H1 (cell line): ENCODE measurements around the gene SMIM28. TPM values are rescaled to one million over a fixed set of nuclear protein-coding genes. Genes with fewer than 3 reads are reported as not detected.

Source experiments
- CTCF ChIA-PET: fragments of 300-600 bp; sonication (Branson Sonifier 250); formaldehyde crosslinking; loops from one replicate; lab custom pipeline; 2021; ENCODE audit not compliant: partially characterized antibody; lab: Charles Lee
- POLR2A ChIA-PET: fragments of 300-600 bp; sonication (Branson Sonifier 250); formaldehyde crosslinking; loops from one replicate; lab custom pipeline; 2021; ENCODE audit warnings: inconsistent platforms; ENCODE audit not compliant: partially characterized antibody; lab: Charles Lee
- DNase-seq, 2 experiments: peaks; one replicate each; pipeline versions ENCODE4 v3.0.0 to v3.0.0-alpha.2; 2010 to 2022; ENCODE audit warnings: low spot score in 2 of 2, low read depth in 1 of 2, mixed read lengths in 1 of 2
- FAIRE-seq: peaks from 2 replicates; lab custom pipeline; 2011; peaks lifted over from hg19 to GRCh38; lab: Jason Lieb, UNC
- H2AFZ ChIP-seq: 2 replicates; pipeline ENCODE4 v1.8.1; 2012; ENCODE audit warnings: low read length, inconsistent platforms
- H2AK5ac ChIP-seq: 2 replicates; pipeline ENCODE4 v1.6.1; 2013; ENCODE audit warnings: low read depth, low read length
- H2BK120ac ChIP-seq: replicated peaks from 2 replicates; pipeline ENCODE3; 2013; ENCODE audit warnings: low read depth, low read length, inconsistent platforms
- H2BK12ac ChIP-seq: 2 replicates; pipeline ENCODE4 v1.6.1; 2013; ENCODE audit warnings: low read depth, low read length
- H2BK15ac ChIP-seq: 2 replicates; pipeline ENCODE4 v1.6.1; 2013; ENCODE audit warnings: low read length
- H2BK20ac ChIP-seq: 2 replicates; pipeline ENCODE4 v1.6.1; 2013; ENCODE audit warnings: low read length
- H2BK5ac ChIP-seq: 2 replicates; pipeline ENCODE4 v1.6.1; 2013; ENCODE audit warnings: low read depth, low read length
- H3K14ac ChIP-seq: 2 replicates; pipeline ENCODE4 v1.6.1; 2013; ENCODE audit warnings: inconsistent platforms; ENCODE audit not compliant: insufficient read length
- H3K18ac ChIP-seq: 2 replicates; pipeline ENCODE4 v1.6.1; 2013; ENCODE audit warnings: low read length; ENCODE audit errors: extremely low read depth
- H3K23ac ChIP-seq: 2 replicates; pipeline ENCODE4 v1.6.1; 2013; ENCODE audit warnings: inconsistent platforms; ENCODE audit not compliant: insufficient read length
- H3K23me2 ChIP-seq: 2 replicates; pipeline ENCODE4 v1.6.1; 2013; ENCODE audit warnings: low read depth, low read length
- H3K27ac ChIP-seq: 2 replicates; pipeline ENCODE4 v1.6.1; 2011; ENCODE audit warnings: low read depth, low read length, inconsistent platforms
- H3K27me3 ChIP-seq, 4 experiments: replicated peaks in 1 of 4; 1 replicate in 1 of 4; 2 replicates in 3 of 4; pipeline versions ENCODE4 v1.6.1 to v1.8.1; 2011 to 2013; ENCODE audit warnings: low read length in 3 of 4, mild to moderate bottlenecking in 3 of 4, inconsistent platforms in 2 of 4, mixed read lengths in 2 of 4, moderate library complexity in 1 of 4; ENCODE audit not compliant: control insufficient read depth in 3 of 4, insufficient read depth in 3 of 4; ENCODE audit errors: extremely low read depth in 1 of 4
- H3K36me3 ChIP-seq, 4 experiments: 2 replicates each; pipeline versions ENCODE4 v1.6.1 to v1.8.1; 2011 to 2013; ENCODE audit warnings: mild to moderate bottlenecking in 4 of 4, low read length in 3 of 4, moderate library complexity in 2 of 4, control low read depth in 1 of 4, inconsistent platforms in 1 of 4; ENCODE audit not compliant: insufficient read depth in 4 of 4, control insufficient read depth in 2 of 4
- H3K4ac ChIP-seq: replicated peaks from 2 replicates; pipeline ENCODE3; 2013; ENCODE audit warnings: low read length, low read depth, mixed read lengths, inconsistent platforms; ENCODE audit not compliant: insufficient read length
- H3K4me1 ChIP-seq, 4 experiments: replicated peaks in 1 of 4; 1 replicate in 1 of 4; 2 replicates in 3 of 4; pipeline versions ENCODE4 v1.6.1 to v1.8.1; 2011 to 2013; ENCODE audit warnings: low read length in 3 of 4, inconsistent platforms in 2 of 4, mixed read lengths in 1 of 4; ENCODE audit not compliant: insufficient read depth in 4 of 4, control insufficient read depth in 3 of 4
- H3K4me2 ChIP-seq, 2 experiments: 2 replicates each; pipeline versions ENCODE4 v1.6.1 to v1.8.1; 2011 to 2013; ENCODE audit warnings: low read depth in 2 of 2, low read length in 2 of 2, control low read depth in 1 of 2, inconsistent platforms in 1 of 2, mild to moderate bottlenecking in 1 of 2; ENCODE audit not compliant: insufficient read depth in 1 of 2
- H3K4me3 ChIP-seq, 4 experiments: fragments of 200-600, 300-600 bp in 1 of 4; sonication (generic), shearing (Covaris generic), sonication (Bioruptor Twin) in 1 of 4; 2 replicates each; pipeline versions ENCODE4 v1.5.1 to v1.8.1; 2011 to 2016; ENCODE audit warnings: low read length in 4 of 4, low read depth in 3 of 4, control low read depth in 2 of 4, inconsistent platforms in 2 of 4, mild to moderate bottlenecking in 2 of 4, mixed read lengths in 1 of 4, moderate library complexity in 1 of 4; ENCODE audit not compliant: insufficient read depth in 2 of 4; ENCODE audit errors: extremely low read depth in 1 of 4
- H3K56ac ChIP-seq: replicated peaks from 2 replicates; pipeline ENCODE3; 2013; ENCODE audit warnings: low read depth, mild to moderate bottlenecking, mixed read lengths, low read length, inconsistent platforms; ENCODE audit not compliant: insufficient read length
- H3K79me1 ChIP-seq: 2 replicates; pipeline ENCODE4 v1.6.1; 2013; ENCODE audit warnings: low read depth, low read length, control low read depth
- H3K79me2 ChIP-seq, 2 experiments: 2 replicates each; pipeline versions ENCODE4 v1.6.1 to v1.8.1; 2012 to 2013; ENCODE audit warnings: low read length in 2 of 2, mild to moderate bottlenecking in 2 of 2, inconsistent platforms in 1 of 2; ENCODE audit not compliant: insufficient read depth in 2 of 2, control insufficient read depth in 1 of 2
- H3K9ac ChIP-seq, 4 experiments: replicated peaks in 1 of 4; 1 replicate in 1 of 4; 2 replicates in 3 of 4; pipeline versions ENCODE4 v1.6.1 to v1.8.1; 2011 to 2013; ENCODE audit warnings: low read depth in 3 of 4, low read length in 3 of 4, control low read depth in 2 of 4, mild to moderate bottlenecking in 2 of 4, moderate library complexity in 2 of 4, inconsistent platforms in 1 of 4; ENCODE audit errors: extremely low read depth in 1 of 4
- H3K9me3 ChIP-seq, 2 experiments: 2 replicates each; pipeline versions ENCODE4 v1.6.1 to v1.8.1; 2012 to 2013; ENCODE audit warnings: mild to moderate bottlenecking in 2 of 2, moderate library complexity in 2 of 2, control low read depth in 1 of 2, inconsistent platforms in 1 of 2, low read depth in 1 of 2, low read length in 1 of 2, mixed read lengths in 1 of 2; ENCODE audit not compliant: insufficient read depth in 2 of 2
- H4K20me1 ChIP-seq, 2 experiments: replicated peaks in 1 of 2; 2 replicates each; pipeline versions ENCODE3 to v1.8.1; 2011 to 2013; ENCODE audit warnings: inconsistent platforms in 2 of 2, low read length in 2 of 2, mild to moderate bottlenecking in 1 of 2; ENCODE audit not compliant: insufficient read depth in 2 of 2, control insufficient read depth in 1 of 2
- H4K5ac ChIP-seq: 2 replicates; pipeline ENCODE4 v1.6.1; 2013; ENCODE audit warnings: low read length, low read depth, mixed read lengths, inconsistent platforms; ENCODE audit not compliant: insufficient read length
- H4K8ac ChIP-seq: 2 replicates; pipeline ENCODE4 v1.8.0; 2013; ENCODE audit warnings: mild to moderate bottlenecking, moderate library complexity, low read length, inconsistent platforms; ENCODE audit not compliant: insufficient read depth; ENCODE audit errors: extremely low read depth
- H4K91ac ChIP-seq: replicated peaks from 2 replicates; pipeline ENCODE3; 2013; ENCODE audit warnings: low read length, mixed read lengths, inconsistent platforms; ENCODE audit not compliant: insufficient read length
- CBX8 ChIP-seq: fragments of 300-800, 300-1000 bp; sonication (generic); IDR thresholded peaks from 2 replicates; pipeline ENCODE4 v1.7.1; 2016; ENCODE audit warnings: low read depth, low read length, borderline replicate concordance
- CTBP2 ChIP-seq: IDR thresholded peaks from 2 replicates; pipeline ENCODE4 v1.7.0; 2011; ENCODE audit warnings: borderline replicate concordance, mild to moderate bottlenecking, moderate library complexity, mixed read lengths, low read length; ENCODE audit not compliant: insufficient read depth, insufficient read length
- KDM4A ChIP-seq: IDR thresholded peaks from one replicate; pipeline ENCODE4 v1.7.1; 2012; ENCODE audit warnings: low read depth, mild to moderate bottlenecking, moderate library complexity, low read length, inconsistent platforms; ENCODE audit not compliant: severe bottlenecking
- NANOG ChIP-seq: IDR thresholded peaks from 2 replicates; pipeline ENCODE4 v1.6.1; 2011; ENCODE audit warnings: low read length, low read depth, mild to moderate bottlenecking, inconsistent platforms; ENCODE audit not compliant: insufficient read depth, poor library complexity, severe bottlenecking
- PHF8 ChIP-seq: fragments of 200-600 bp; sonication (generic); conservative IDR thresholded peaks from 2 replicates; pipeline ENCODE4 v1.7.1; 2012; ENCODE audit warnings: low read depth, mild to moderate bottlenecking, inconsistent platforms, low read length, moderate library complexity
- POU5F1 ChIP-seq: IDR thresholded peaks from 2 replicates; pipeline ENCODE4 v1.6.1; 2011; ENCODE audit warnings: low read depth, mild to moderate bottlenecking, low read length, moderate library complexity
- RAD21 ChIP-seq, 2 experiments: IDR thresholded peaks in 1 of 2; conservative IDR thresholded peaks in 1 of 2; 2 replicates each; pipeline ENCODE4 v1.6.1; 2011; ENCODE audit warnings: low read depth in 2 of 2, low read length in 2 of 2, improper control_type of control experiment in 1 of 2, inconsistent platforms in 1 of 2, mild to moderate bottlenecking in 1 of 2, moderate library complexity in 1 of 2
- RBBP5 ChIP-seq: IDR thresholded peaks from 2 replicates; pipeline ENCODE4 v1.7.1; 2012; ENCODE audit warnings: low read depth, mild to moderate bottlenecking, inconsistent platforms, low read length, moderate library complexity, borderline replicate concordance
- SIN3A ChIP-seq, 2 experiments: IDR thresholded peaks in 1 of 2; conservative IDR thresholded peaks in 1 of 2; 2 replicates each; pipeline ENCODE4 v1.6.1; 2011 to 2012; ENCODE audit warnings: low read length in 2 of 2, improper control_type of control experiment in 1 of 2, low read depth in 1 of 2, mild to moderate bottlenecking in 1 of 2
- SP4 ChIP-seq: IDR thresholded peaks from 2 replicates; pipeline ENCODE4 v1.6.1; 2012; ENCODE audit warnings: low read length, inconsistent platforms
- TAF7 ChIP-seq: optimal IDR thresholded peaks from 2 replicates; pipeline ENCODE3; 2011; ENCODE audit warnings: low read depth, mild to moderate bottlenecking, inconsistent platforms, low read length, moderate library complexity, borderline replicate concordance
- TBP ChIP-seq: IDR thresholded peaks from 2 replicates; pipeline ENCODE4 v1.6.1; 2011; ENCODE audit warnings: low read depth, low read length, improper control_type of control experiment
- WGBS, 2 experiments: shearing (Covaris generic) in 1 of 2; methylation state at CpG; one replicate each; pipeline versions ENCODE4 v1.1.6 to v1.1.7; 2013 to 2015; ENCODE audit warnings: low lambda C conversion rate in 2 of 2, mixed read lengths in 2 of 2, inconsistent platforms in 1 of 2, low coverage in 1 of 2, missing lambda C conversion rate in 1 of 2; ENCODE audit not compliant: insufficient replicate concordance in 2 of 2, insufficient coverage in 1 of 2, insufficient read length in 1 of 2; ENCODE audit errors: extremely low coverage in 1 of 2, missing lambda C conversion rate in 1 of 2; 5-methylcytosine and 5-hydroxymethylcytosine counted together
- polyA plus RNA-seq, 7 experiments: library from polyadenylated mRNA; depleted of rRNA in 3 of 7; stranded (reverse) in 5 of 7; unstranded in 2 of 7; fragments of >200 nt in 5 of 7; fragments of 200-250 nt in 2 of 7; gene quantifications; 1 replicate in 5 of 7; 2 replicates in 1 of 7; 4 replicates in 1 of 7; pipeline versions ENCODE4 v1.2.1 to v1.2.3, GENCODE V29; 2011 to 2013; ENCODE audit warnings: missing spikeins in 2 of 7, mixed read lengths in 2 of 7
- total RNA-seq: library from RNA; stranded (reverse); fragmentation: NEBNext Ultra II Directional; extraction: Animal tissue kit (Norgen Biotek cat#: 25700); gene quantifications from 2 replicates; pipeline ENCODE4 v1.2.1, GENCODE V29; 2021

SMIM28 gene
- total and polyA plus RNA-seq, 2 of the 8 experiments (the other 6 are each of a cell fraction or from before 2014, with no cell fraction given), result not detected

GRCh38 chr6:138418118-138418742, 40.5 kb downstream of the SMIM28 start:
- Histone ChIP-seq H2AK5ac (no peak overlapping the region), H4K20me1 (no peaks in the 10 kb centered on the region), H2AFZ (no peak overlapping the region), H3K14ac (no peak overlapping the region), H3K4me2 (no peak overlapping the region), H2BK20ac (no peak overlapping the region), H2BK5ac (no peak overlapping the region), H2BK15ac (no peak overlapping the region), H3K23ac (no peak overlapping the region), H4K91ac (no peak overlapping the region), H3K79me1 (no peaks in the 10 kb centered on the region), H3K18ac (no peak overlapping the region), H3K9me3 (no peaks in the 10 kb centered on the region), H3K79me2 (no peaks in the 10 kb centered on the region), H3K4ac (no peak overlapping the region), H3K36me3 (peaks cover 2 to 14% (median 7%) of the 10 kb centered on the region in 4 experiments; a peak in 6 of 8 replicates), H3K9ac (no peak overlapping the region), H4K5ac (no peak overlapping the region), H3K56ac (no peak overlapping the region), H2BK120ac (no peak overlapping the region), H2BK12ac (no peak overlapping the region), H3K27ac (no peak overlapping the region), H3K27me3 (no peaks in the 10 kb centered on the region), H3K23me2 (no peaks in the 10 kb centered on the region), H3K4me1 (no peaks in the 10 kb centered on the region), H3K4me3 (no peak overlapping the region), H4K8ac (no peak overlapping the region)
- CTCF ChIA-PET, result interaction anchor here (0.7 to 1.3 kb wide), 4 partner anchors 10 to 309 kb away, joined by 3 to 4 read pairs (median 3); no protein-coding TSS in a partner anchor
- DNase-seq (no peak), FAIRE-seq (no peak)
- POLR2A ChIA-PET, result no interaction called here
- 91% methylated on average over 3 of the region's 3 CpGs; no CpG with 5 or more reads in 1 of the 2 experiments for WGBS, 2 experiments
- TF ChIP-seq NANOG (no peak), SIN3A (conservative IDR thresholded peaks at IDR 0.05 in 1 of 2, IDR thresholded peaks at IDR 0.05 in 1 of 2; ENCODE audit: low read depth in 1 of 2, low read length in 2 of 2) (no peak), POU5F1 (no peak), RAD21 (IDR thresholded peaks at IDR 0.05 in 1 of 2, conservative IDR thresholded peaks at IDR 0.05 in 1 of 2; ENCODE audit: low read depth in 2 of 2, low read length in 2 of 2) (no peak), CTBP2 (no peak), CBX8 (no peak), TAF7 (no peak), RBBP5 (no peak), TBP (no peak), PHF8 (no peak), KDM4A (no peak), SP4 (no peak)
